SK-N-SH (cell line): ENCODE data around the gene AGBL1. TPM values are rescaled to one million over a fixed set of nuclear protein-coding genes. Genes with fewer than 3 reads are reported as not detected.

ENCODE experiments used
- CTCF ChIA-PET: fragments of 300-600, 350-600 bp; formaldehyde crosslinking; extraction: SDS; loops from one replicate; lab custom pipeline; 2021; lab: Yijun Ruan, JAX
- POLR2A ChIA-PET: fragments of 350-600 bp; sonication (Branson Sonifier 250); formaldehyde crosslinking; extraction: SDS; loops from one replicate; lab custom pipeline; 2020; ENCODE audit warnings: antibody characterized with exemption, inconsistent platforms; lab: Yijun Ruan, JAX
- DNase-seq: peaks from one replicate; pipeline ENCODE4 v3.0.0; 2012
- H2AFZ ChIP-seq: fragments of 200-600 bp; sonication (generic); 2 replicates; pipeline ENCODE4 v1.8.1; 2016; ENCODE audit warnings: antibody characterized with exemption, mild to moderate bottlenecking, low read depth
- H3F3A ChIP-seq: fragments of 200-600 bp; sonication (generic); replicated peaks from 2 replicates; pipeline ENCODE3; 2016; ENCODE audit warnings: antibody characterized with exemption, mild to moderate bottlenecking; ENCODE audit not compliant: insufficient read depth
- H3K27ac ChIP-seq, 2 experiments: fragments of 200-500 bp in 1 of 2; fragments of 200-600 bp in 1 of 2; sonication (Bioruptor generic) in 1 of 2; sonication (generic), shearing (Covaris generic) in 1 of 2; 2 replicates each; pipeline versions ENCODE4 v1.5.1 to v1.6.1; 2014 to 2016; ENCODE audit warnings: low read depth in 2 of 2, inconsistent platforms in 1 of 2, low read length in 1 of 2, mild to moderate bottlenecking in 1 of 2, mixed read lengths in 1 of 2
- H3K27me3 ChIP-seq: fragments of 200-600 bp; sonication (generic), shearing (Covaris generic); 2 replicates; pipeline ENCODE4 v1.6.1; 2016; ENCODE audit warnings: mixed run types; ENCODE audit not compliant: insufficient read depth
- H3K36me3 ChIP-seq, 2 experiments: fragments of 200-500 bp in 1 of 2; fragments of 200-600 bp in 1 of 2; sonication (Bioruptor generic) in 1 of 2; sonication (generic) in 1 of 2; replicated peaks in 1 of 2; 2 replicates each; pipeline versions ENCODE3 to v1.5.1; 2014 to 2016; ENCODE audit warnings: low read length in 1 of 2, mild to moderate bottlenecking in 1 of 2; ENCODE audit not compliant: insufficient read depth in 2 of 2, control insufficient read depth in 1 of 2
- H3K4me1 ChIP-seq, 2 experiments: fragments of 200-500 bp in 1 of 2; fragments of 200-600 bp in 1 of 2; sonication (Bioruptor generic) in 1 of 2; sonication (generic), shearing (Covaris generic) in 1 of 2; 2 replicates each; pipeline versions ENCODE4 v1.5.1 to v1.6.1; 2014 to 2016; ENCODE audit warnings: low read depth in 1 of 2, low read length in 1 of 2, mixed run types in 1 of 2; ENCODE audit not compliant: insufficient read depth in 2 of 2, control insufficient read depth in 1 of 2
- H3K4me2 ChIP-seq: fragments of 200-600 bp; sonication (generic), shearing (Covaris generic); 2 replicates; pipeline ENCODE4 v1.6.1; 2017; ENCODE audit warnings: mixed run types
- H3K4me3 ChIP-seq, 2 experiments: fragments of 200-500 bp in 1 of 2; fragments of 200-600 bp in 1 of 2; sonication (Bioruptor generic) in 1 of 2; sonication (generic), shearing (Covaris generic) in 1 of 2; 2 replicates each; pipeline versions ENCODE4 v1.5.1 to v1.8.1; 2014 to 2016; ENCODE audit warnings: low read depth in 2 of 2, inconsistent platforms in 1 of 2, low read length in 1 of 2, mild to moderate bottlenecking in 1 of 2, mixed read lengths in 1 of 2, moderate library complexity in 1 of 2
- H3K79me2 ChIP-seq: fragments of 200-600 bp; sonication (generic); 2 replicates; pipeline ENCODE4 v1.8.1; 2017; ENCODE audit warnings: mild to moderate bottlenecking; ENCODE audit not compliant: insufficient read depth
- H3K9ac ChIP-seq: fragments of 200-600 bp; sonication (generic); 2 replicates; pipeline ENCODE4 v1.6.1; 2017; ENCODE audit warnings: mixed run types
- H3K9me2 ChIP-seq: fragments of 200-600 bp; sonication (generic); 2 replicates; pipeline ENCODE4 v1.6.1; 2017; ENCODE audit warnings: mixed run types
- H3K9me3 ChIP-seq: fragments of 200-600 bp; sonication (generic); 2 replicates; pipeline ENCODE4 v1.6.1; 2017; ENCODE audit warnings: mixed run types, mild to moderate bottlenecking, moderate library complexity
- H4K20me1 ChIP-seq: fragments of 200-600 bp; sonication (generic); 2 replicates; pipeline ENCODE4 v1.6.1; 2017; ENCODE audit warnings: mild to moderate bottlenecking, mixed run types; ENCODE audit not compliant: insufficient read depth
- ELF1 ChIP-seq: IDR thresholded peaks from 2 replicates; pipeline ENCODE4 v1.4.0; 2012
- EZH2phosphoT487 ChIP-seq: fragments of 200-600 bp; sonication (generic); IDR thresholded peaks from 2 replicates; pipeline ENCODE4 v1.6.1; 2017; ENCODE audit warnings: low read depth, mixed run types, mild to moderate bottlenecking, antibody characterized with exemption, moderate library complexity, borderline replicate concordance
- FOSL2 ChIP-seq: IDR thresholded peaks from 2 replicates; pipeline ENCODE4 v1.4.0; 2012; ENCODE audit warnings: low read depth, mild to moderate bottlenecking, moderate library complexity, borderline replicate concordance
- FOXJ3 ChIP-seq: sonication (generic); formaldehyde crosslinking; IDR thresholded peaks from 2 replicates; pipeline ENCODE4 v1.5.1; 2020; ENCODE audit warnings: mild to moderate bottlenecking, missing genetic modification reagents
- FOXM1 ChIP-seq: IDR thresholded peaks from 2 replicates; pipeline ENCODE4 v1.4.0; 2012; ENCODE audit warnings: low read depth, mild to moderate bottlenecking
- MEF2A ChIP-seq: IDR thresholded peaks from 2 replicates; pipeline ENCODE4 v1.4.0; 2012; ENCODE audit warnings: low read depth, borderline replicate concordance
- NFIC ChIP-seq: IDR thresholded peaks from 2 replicates; pipeline ENCODE4 v1.4.0; 2012; ENCODE audit warnings: borderline replicate concordance
- NRF1 ChIP-seq: IDR thresholded peaks from 2 replicates; pipeline ENCODE4 v1.6.1; 2012; ENCODE audit warnings: low read depth, mild to moderate bottlenecking, low read length
- RFX5 ChIP-seq: IDR thresholded peaks from 2 replicates; pipeline ENCODE4 v1.6.1; 2012; ENCODE audit warnings: mild to moderate bottlenecking, improper control_type of control experiment, low read length
- TAF1 ChIP-seq: IDR thresholded peaks from 2 replicates; pipeline ENCODE4 v1.6.1; 2012; ENCODE audit warnings: low read depth, mild to moderate bottlenecking, low read length, moderate library complexity, borderline replicate concordance
- TCF12 ChIP-seq: IDR thresholded peaks from 2 replicates; pipeline ENCODE4 v1.4.0; 2012
- WGBS: methylation state at CpG from one replicate; pipeline ENCODE4 v1.1.6; 2017; ENCODE audit warnings: low lambda C conversion rate; 5-methylcytosine and 5-hydroxymethylcytosine counted together
- polyA plus RNA-seq, 3 experiments: library from polyadenylated mRNA; depleted of rRNA; stranded (reverse); fragments of >200 nt; gene quantifications; 2 replicates each; pipeline ENCODE4 v1.2.3, GENCODE V29; 2012
- TF ChIP-seq, protein P1 (sequence below): fragments of 150-350 bp; IDR thresholded peaks from 2 replicates; pipeline ENCODE4 v1.6.1; 2017; ENCODE audit warnings: antibody characterized with exemption, low read length, low read depth, borderline replicate concordance
- TF ChIP-seq, protein P2 (sequence below): IDR thresholded peaks from 2 replicates; pipeline ENCODE4 v1.4.0; 2012; ENCODE audit warnings: low read depth, borderline replicate concordance
- TF ChIP-seq, protein P3 (sequence below): IDR thresholded peaks from 2 replicates; pipeline ENCODE4; 2012
- TF ChIP-seq, protein P4 (sequence below): IDR thresholded peaks from 2 replicates; pipeline ENCODE4 v1.6.1; 2012; ENCODE audit warnings: mild to moderate bottlenecking, low read depth, low read length, moderate library complexity

Gene AGBL1
- polyA plus RNA-seq, 1 of the 3 experiments (the other 2 are of a cell fraction), result not detected

DNA sequence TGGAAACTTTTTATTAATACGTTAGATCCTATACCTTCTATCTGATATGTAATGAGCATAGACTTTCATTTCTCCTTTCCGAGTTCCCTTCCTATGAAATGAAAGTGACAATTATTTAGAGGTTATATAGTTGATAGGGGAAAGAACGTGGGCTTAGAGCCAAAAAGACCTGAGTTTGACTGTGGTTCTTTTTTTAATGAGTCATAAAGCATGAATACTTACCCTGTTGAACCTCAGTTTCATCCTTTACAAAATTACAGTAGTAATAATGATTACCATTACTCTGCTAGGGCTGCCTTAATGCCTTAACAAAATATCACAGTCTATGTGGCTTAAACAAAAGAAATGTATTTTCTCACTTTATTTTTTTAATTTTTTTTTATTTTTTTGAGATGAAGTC is 75.9 kb downstream of the AGBL1 start (continued):
- TF ChIP-seq, protein P1, sequence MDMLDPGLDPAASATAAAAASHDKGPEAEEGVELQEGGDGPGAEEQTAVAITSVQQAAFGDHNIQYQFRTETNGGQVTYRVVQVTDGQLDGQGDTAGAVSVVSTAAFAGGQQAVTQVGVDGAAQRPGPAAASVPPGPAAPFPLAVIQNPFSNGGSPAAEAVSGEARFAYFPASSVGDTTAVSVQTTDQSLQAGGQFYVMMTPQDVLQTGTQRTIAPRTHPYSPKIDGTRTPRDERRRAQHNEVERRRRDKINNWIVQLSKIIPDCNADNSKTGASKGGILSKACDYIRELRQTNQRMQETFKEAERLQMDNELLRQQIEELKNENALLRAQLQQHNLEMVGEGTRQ, result no peak
- TF ChIP-seq RFX5 (no peak), TCF12 (no peak), FOXM1 (no peak), TAF1 (no peak), FOXJ3 (CRISPR knock-in tag) (no peak), NRF1 (no peak)
- TF ChIP-seq, protein P2, sequence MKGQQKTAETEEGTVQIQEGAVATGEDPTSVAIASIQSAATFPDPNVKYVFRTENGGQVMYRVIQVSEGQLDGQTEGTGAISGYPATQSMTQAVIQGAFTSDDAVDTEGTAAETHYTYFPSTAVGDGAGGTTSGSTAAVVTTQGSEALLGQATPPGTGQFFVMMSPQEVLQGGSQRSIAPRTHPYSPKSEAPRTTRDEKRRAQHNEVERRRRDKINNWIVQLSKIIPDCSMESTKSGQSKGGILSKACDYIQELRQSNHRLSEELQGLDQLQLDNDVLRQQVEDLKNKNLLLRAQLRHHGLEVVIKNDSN, result no peak
- TF ChIP-seq, protein P3, sequence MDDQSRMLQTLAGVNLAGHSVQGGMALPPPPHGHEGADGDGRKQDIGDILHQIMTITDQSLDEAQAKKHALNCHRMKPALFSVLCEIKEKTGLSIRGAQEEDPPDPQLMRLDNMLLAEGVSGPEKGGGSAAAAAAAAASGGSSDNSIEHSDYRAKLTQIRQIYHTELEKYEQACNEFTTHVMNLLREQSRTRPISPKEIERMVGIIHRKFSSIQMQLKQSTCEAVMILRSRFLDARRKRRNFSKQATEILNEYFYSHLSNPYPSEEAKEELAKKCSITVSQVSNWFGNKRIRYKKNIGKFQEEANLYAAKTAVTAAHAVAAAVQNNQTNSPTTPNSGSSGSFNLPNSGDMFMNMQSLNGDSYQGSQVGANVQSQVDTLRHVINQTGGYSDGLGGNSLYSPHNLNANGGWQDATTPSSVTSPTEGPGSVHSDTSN, result 0 out of 2 replicates have a peak, but pooled peaks have one; percentile 8

DNA sequence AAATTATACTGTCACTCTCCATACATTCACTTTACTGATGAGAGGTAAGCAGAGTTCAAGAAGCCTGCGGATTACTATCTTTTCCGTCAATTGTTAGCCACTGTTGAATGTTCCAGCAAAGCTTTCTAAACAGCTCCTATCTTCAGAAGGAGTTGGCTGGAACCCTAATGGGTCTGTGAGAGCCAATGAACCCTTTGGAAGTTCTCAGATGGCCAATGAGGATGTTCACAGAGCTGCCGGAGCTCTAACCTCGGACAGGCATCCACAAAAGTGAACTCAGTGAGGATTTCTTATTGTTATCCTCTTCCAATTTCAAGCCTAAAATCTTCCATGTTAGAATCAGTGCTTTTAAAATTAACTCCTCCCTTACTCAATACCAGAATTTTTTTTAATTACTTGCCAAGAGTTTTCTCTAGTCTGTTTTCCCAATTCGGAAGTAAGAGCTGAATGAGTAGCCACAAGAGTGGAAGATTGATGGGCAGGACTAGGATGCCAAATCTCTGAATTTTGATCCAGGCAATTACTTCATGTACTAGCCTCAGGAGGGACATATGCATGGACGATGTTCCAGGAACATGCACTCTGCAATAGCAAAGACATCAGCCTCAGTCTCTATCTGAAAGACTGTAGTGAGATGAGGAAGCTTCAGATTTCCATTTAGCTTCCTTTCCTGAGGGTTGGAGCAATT is 78.1 kb downstream of the AGBL1 start:
- Histone ChIP-seq H3K9me2 (no peaks in the 10 kb centered on the region), H3K27ac (no peak overlapping the region), H3K4me2 (no peak overlapping the region), H3K4me1 (no peaks in the 10 kb centered on the region; a peak in 2 of 4 replicates), H3F3A (peaks cover 11% of the 10 kb centered on the region), H4K20me1 (no peaks in the 10 kb centered on the region), H3K9me3 (no peaks in the 10 kb centered on the region), H3K79me2 (no peaks in the 10 kb centered on the region), H3K27me3 (no peaks in the 10 kb centered on the region), H3K4me3 (no peak overlapping the region), H3K9ac (no peak overlapping the region), H3K36me3 (no peaks in the 10 kb centered on the region), H2AFZ (no peak overlapping the region)
- ChIA-PET CTCF (no interaction called here), POLR2A (no interaction called here)
- WGBS, result 80% methylated on average over 6 of the region's 6 CpGs
- TF ChIP-seq EZH2phosphoT487, result no peak
- DNase-seq, result no peak

DNA sequence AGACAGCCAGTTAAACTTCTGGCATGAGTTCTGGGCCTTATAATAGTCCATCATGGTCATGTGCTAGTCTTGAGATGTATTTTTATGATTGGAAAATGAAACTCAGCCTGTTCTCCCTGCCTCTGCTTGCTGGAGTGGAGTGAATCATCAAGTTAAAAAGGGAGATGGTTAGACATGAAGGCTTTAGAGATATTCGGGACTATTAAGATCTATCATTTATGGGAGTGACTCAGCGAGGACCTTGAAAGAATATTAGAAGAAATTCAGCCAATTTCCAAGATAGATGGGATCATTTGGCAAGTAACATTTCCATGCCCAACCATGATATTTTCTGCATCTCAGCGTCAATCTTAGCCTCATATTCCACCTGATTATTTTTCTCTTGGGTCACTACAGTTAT is 79.8 kb downstream of the AGBL1 start:
- WGBS, result 15% methylated on average over 3 of the region's 3 CpGs
- Histone ChIP-seq H3K9ac (no peak overlapping the region), H3K27ac (peak overlapping the region in 1 of 2 experiments; percentile 84; a peak in 2 of 4 replicates), H3K9me2 (no peaks in the 10 kb centered on the region), H3K4me2 (no peak overlapping the region; the same call in 1 of the 2 replicates), H3K36me3 (no peaks in the 10 kb centered on the region), H3K4me1 (peaks cover 0 to 6% of the 10 kb centered on the region in 2 experiments; a peak in 3 of 4 replicates), H3K79me2 (no peaks in the 10 kb centered on the region), H3K27me3 (no peaks in the 10 kb centered on the region), H2AFZ (no peak overlapping the region), H3K4me3 (no peak overlapping the region), H4K20me1 (no peaks in the 10 kb centered on the region), H3K9me3 (no peaks in the 10 kb centered on the region), H3F3A (peaks cover 28% of the 10 kb centered on the region)
- POLR2A ChIA-PET, result no interaction called here
- CTCF ChIA-PET, result no interaction called here
- DNase-seq, result no peak
- TF ChIP-seq, protein P2, result peak; percentile 59; the same call in 1 of the 2 replicates
- no peak for TF ChIP-seq ELF1
- TF ChIP-seq FOSL2, result peak; percentile 88; the same call in 1 of the 2 replicates
- TF ChIP-seq, protein P4, sequence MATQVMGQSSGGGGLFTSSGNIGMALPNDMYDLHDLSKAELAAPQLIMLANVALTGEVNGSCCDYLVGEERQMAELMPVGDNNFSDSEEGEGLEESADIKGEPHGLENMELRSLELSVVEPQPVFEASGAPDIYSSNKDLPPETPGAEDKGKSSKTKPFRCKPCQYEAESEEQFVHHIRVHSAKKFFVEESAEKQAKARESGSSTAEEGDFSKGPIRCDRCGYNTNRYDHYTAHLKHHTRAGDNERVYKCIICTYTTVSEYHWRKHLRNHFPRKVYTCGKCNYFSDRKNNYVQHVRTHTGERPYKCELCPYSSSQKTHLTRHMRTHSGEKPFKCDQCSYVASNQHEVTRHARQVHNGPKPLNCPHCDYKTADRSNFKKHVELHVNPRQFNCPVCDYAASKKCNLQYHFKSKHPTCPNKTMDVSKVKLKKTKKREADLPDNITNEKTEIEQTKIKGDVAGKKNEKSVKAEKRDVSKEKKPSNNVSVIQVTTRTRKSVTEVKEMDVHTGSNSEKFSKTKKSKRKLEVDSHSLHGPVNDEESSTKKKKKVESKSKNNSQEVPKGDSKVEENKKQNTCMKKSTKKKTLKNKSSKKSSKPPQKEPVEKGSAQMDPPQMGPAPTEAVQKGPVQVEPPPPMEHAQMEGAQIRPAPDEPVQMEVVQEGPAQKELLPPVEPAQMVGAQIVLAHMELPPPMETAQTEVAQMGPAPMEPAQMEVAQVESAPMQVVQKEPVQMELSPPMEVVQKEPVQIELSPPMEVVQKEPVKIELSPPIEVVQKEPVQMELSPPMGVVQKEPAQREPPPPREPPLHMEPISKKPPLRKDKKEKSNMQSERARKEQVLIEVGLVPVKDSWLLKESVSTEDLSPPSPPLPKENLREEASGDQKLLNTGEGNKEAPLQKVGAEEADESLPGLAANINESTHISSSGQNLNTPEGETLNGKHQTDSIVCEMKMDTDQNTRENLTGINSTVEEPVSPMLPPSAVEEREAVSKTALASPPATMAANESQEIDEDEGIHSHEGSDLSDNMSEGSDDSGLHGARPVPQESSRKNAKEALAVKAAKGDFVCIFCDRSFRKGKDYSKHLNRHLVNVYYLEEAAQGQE, result no peak
- peak; percentile 74 for TF ChIP-seq MEF2A
- peak; percentile 63 for TF ChIP-seq TCF12
- peak; percentile 53; the same call in 1 of the 2 replicates for TF ChIP-seq NFIC
- TF ChIP-seq RFX5, result no peak
- TF ChIP-seq FOXM1, result peak; percentile 62; the same call in 1 of the 2 replicates
- TF ChIP-seq, protein P1, result no peak
